K562 (cell line): ENCODE data around the gene PIK3CB. TPM values are rescaled to one million over a fixed set of nuclear protein-coding genes. Genes with fewer than 3 reads are reported as not detected.

Experiments
- ATAC-seq: fragments of 200-7000 bp; cut with Tn5 transposase; 3 replicates; pipeline ENCODE4 v1.9.1; 2020; ENCODE audit warnings: moderate library complexity
- BruUV-seq: library from RNA; stranded (reverse); fragments of 400-500 nt; replicated peaks from 2 replicates; lab custom pipeline; 2021; lab: Mats Ljungman, UMichigan
- CTCF ChIA-PET: fragments of 300-600 bp; formaldehyde crosslinking; extraction: SDS; loops from one replicate; lab custom pipeline; 2021; ENCODE audit warnings: low intra/inter-chr PET ratio; lab: Yijun Ruan, JAX
- POLR2A ChIA-PET: fragments of 300-600, 350-650 bp; sonication (Branson Sonifier 250); formaldehyde crosslinking; extraction: SDS; loops from one replicate; lab custom pipeline; 2021; ENCODE audit warnings: antibody characterized with exemption, inconsistent platforms; lab: Yijun Ruan, JAX
- DNase-seq, 4 experiments: peaks; one replicate each; pipeline versions ENCODE4 v3.0.0 to v3.0.0-alpha.2; 2011 to 2018; ENCODE audit warnings: low spot score in 3 of 4, mixed read lengths in 3 of 4; ENCODE audit errors: extremely low read depth in 1 of 4
- FAIRE-seq: peaks from 2 replicates; lab custom pipeline; 2011; peaks lifted over from hg19 to GRCh38; lab: Jason Lieb, UNC
- H2AFZ ChIP-seq: 2 replicates; pipeline ENCODE4 v1.6.0; 2011; ENCODE audit warnings: low read depth, low read length, control low read depth, inconsistent platforms
- H3K27ac ChIP-seq: fragments of 200-600 bp; 3 replicates; pipeline ENCODE4 v1.8.0; 2011; ENCODE audit warnings: low read depth, mild to moderate bottlenecking, control low read depth, inconsistent platforms, low read length, moderate library complexity, mixed read lengths; ENCODE audit errors: extremely low read depth
- H3K27me3 ChIP-seq, 2 experiments: fragments of 300-600 bp in 1 of 2; 2 replicates in 1 of 2; 3 replicates in 1 of 2; pipeline versions ENCODE4 v1.6.0 to v1.8.0; 2011; ENCODE audit warnings: inconsistent platforms in 2 of 2, low read length in 2 of 2, mild to moderate bottlenecking in 1 of 2, mixed read lengths in 1 of 2, moderate library complexity in 1 of 2; ENCODE audit not compliant: control insufficient read depth in 2 of 2, insufficient read depth in 2 of 2
- H3K36me3 ChIP-seq: fragments of 300-600 bp; 3 replicates; pipeline ENCODE4 v1.8.0; 2011; ENCODE audit warnings: mild to moderate bottlenecking, low read length, inconsistent platforms; ENCODE audit not compliant: control insufficient read depth, insufficient read depth
- H3K4me1 ChIP-seq, 2 experiments: fragments of 200-600 bp in 1 of 2; replicated peaks in 1 of 2; 2 replicates in 1 of 2; 3 replicates in 1 of 2; pipeline versions ENCODE4 v1.5.1 to v1.8.0; 2011; ENCODE audit warnings: inconsistent platforms in 2 of 2, low read length in 2 of 2, mild to moderate bottlenecking in 1 of 2, mixed read lengths in 1 of 2, moderate library complexity in 1 of 2; ENCODE audit not compliant: control insufficient read depth in 2 of 2, insufficient read depth in 2 of 2
- H3K4me2 ChIP-seq: 2 replicates; pipeline ENCODE4 v1.6.1; 2011; ENCODE audit warnings: low read length, control low read depth, inconsistent platforms, mixed read lengths; ENCODE audit not compliant: insufficient read depth
- H3K4me3 ChIP-seq: fragments of 200-600 bp; sonication (generic), shearing (Covaris generic); 2 replicates; pipeline ENCODE4 v1.5.1; 2016; ENCODE audit warnings: control low read depth, inconsistent platforms
- H3K79me2 ChIP-seq: fragments of 200-600 bp; 3 replicates; pipeline ENCODE4 v1.8.0; 2011; ENCODE audit warnings: low read length, inconsistent platforms; ENCODE audit not compliant: control insufficient read depth, insufficient read depth
- H3K9ac ChIP-seq, 2 experiments: 2 replicates each; pipeline versions ENCODE4 v1.6.0 to v1.6.1; 2011; ENCODE audit warnings: low read depth in 2 of 2, low read length in 2 of 2, control low read depth in 1 of 2, inconsistent platforms in 1 of 2, mild to moderate bottlenecking in 1 of 2, mixed read lengths in 1 of 2; ENCODE audit not compliant: insufficient read depth in 1 of 2
- H3K9me1 ChIP-seq: one replicate; pipeline ENCODE4 v1.6.0; 2011; ENCODE audit warnings: inconsistent platforms, mild to moderate bottlenecking, low read length, moderate library complexity; ENCODE audit not compliant: control insufficient read depth, insufficient read depth
- H3K9me3 ChIP-seq: replicated peaks from 2 replicates; pipeline ENCODE4 v1.5.1; 2011; ENCODE audit warnings: low read depth, low read length, inconsistent platforms; ENCODE audit not compliant: control insufficient read depth, insufficient read depth
- H4K20me1 ChIP-seq: replicated peaks from 2 replicates; pipeline ENCODE4 v1.6.1; 2011; ENCODE audit warnings: low read length, inconsistent platforms, mixed read lengths; ENCODE audit not compliant: control insufficient read depth, insufficient read depth
- CBFA2T3 ChIP-seq: fragments of 450-650 bp; IDR thresholded peaks from 2 replicates; pipeline ENCODE4 v1.6.1; 2017
- CREB1 ChIP-seq, 2 experiments: sonication (generic) in 1 of 2; formaldehyde crosslinking in 1 of 2; IDR thresholded peaks; 2 replicates each; pipeline versions ENCODE4 v1.6.1 to v1.8.0; 2012 to 2022; ENCODE audit warnings: inconsistent platforms in 1 of 2, mild to moderate bottlenecking in 1 of 2, missing genetic modification reagents in 1 of 2, moderate library complexity in 1 of 2
- FOXP1 ChIP-seq: sonication (generic); formaldehyde crosslinking; IDR thresholded peaks from 2 replicates; pipeline ENCODE4 v1.8.0; 2022; ENCODE audit warnings: mild to moderate bottlenecking, missing genetic modification reagents
- HDGF ChIP-seq: fragments of 450-650 bp; IDR thresholded peaks from 2 replicates; pipeline ENCODE4 v1.6.1; 2016
- MCM3 ChIP-seq: fragments of 450-650 bp; IDR thresholded peaks from 2 replicates; pipeline ENCODE4 v1.6.1; 2016
- MEIS2 ChIP-seq: fragments of 450-650 bp; IDR thresholded peaks from 2 replicates; pipeline ENCODE4 v1.6.1; 2014; ENCODE audit warnings: mild to moderate bottlenecking; ENCODE audit not compliant: partially characterized antibody
- PCBP2 ChIP-seq: fragments of 200-400 bp; formaldehyde crosslinking; IDR thresholded peaks from 2 replicates; pipeline ENCODE4 v1.6.1; 2018; ENCODE audit warnings: low read length, low read depth, mild to moderate bottlenecking, moderate library complexity; ENCODE audit not compliant: poor library complexity, severe bottlenecking
- RAD51 ChIP-seq: fragments of 450-650 bp; IDR thresholded peaks from 2 replicates; pipeline ENCODE4 v1.7.1; 2016; ENCODE audit warnings: low read depth, mild to moderate bottlenecking, borderline replicate concordance
- RBM15 ChIP-seq: fragments of 200-400 bp; formaldehyde crosslinking; IDR thresholded peaks from 2 replicates; pipeline ENCODE4 v1.6.1; 2018; ENCODE audit warnings: mild to moderate bottlenecking, low read length, moderate library complexity; ENCODE audit not compliant: insufficient read depth
- RFX1 ChIP-seq: fragments of 450-650 bp; IDR thresholded peaks from 2 replicates; pipeline ENCODE4 v1.6.1; 2016; ENCODE audit warnings: mild to moderate bottlenecking, moderate library complexity
- SMARCC2 ChIP-seq: fragments of 450-650 bp; IDR thresholded peaks from 2 replicates; pipeline ENCODE4 v1.6.1; 2017; ENCODE audit warnings: antibody characterized with exemption, moderate library complexity, mild to moderate bottlenecking, low read depth
- ZNF134 ChIP-seq: fragments of 250-450 bp; sonication (Bioruptor Pico); conservative IDR thresholded peaks from 2 replicates; pipeline ENCODE4 v1.4.0; 2020
- WGBS: fragments of 100-300 bp; shearing (Covaris generic); methylation state at CpG from one replicate; pipeline ENCODE4 v1.1.6; 2016; ENCODE audit warnings: low coverage, mixed read lengths; ENCODE audit not compliant: insufficient coverage; ENCODE audit errors: missing lambda C conversion rate; 5-methylcytosine and 5-hydroxymethylcytosine counted together
- in situ Hi-C: fragments of 300-500 bp; cut with MboI; formaldehyde crosslinking; loops from 4 replicates; pipeline ENCODE4 v1.15.0; 2018; ENCODE audit warnings: inconsistent platforms, mixed read lengths
- intact Hi-C: fragments of 100-400 bp; cut with micrococcal nuclease; formaldehyde crosslinking; loops from 2 replicates; pipeline ENCODE4 v1.14.2; 2022
- polyA plus RNA-seq, 8 experiments: library from polyadenylated mRNA; depleted of rRNA in 4 of 8; stranded (reverse) in 5 of 8; unstranded in 3 of 8; fragments of >200 nt; fragmentation: Nextera tagmentation in 2 of 8; fragmentation: Illumina TruSeq in 1 of 8; extraction: Ambion mirVana in 2 of 8; extraction: Trizol in 1 of 8; gene quantifications; 2 replicates each; pipeline versions ENCODE4 v1.2.1 to v1.2.3, GENCODE V29; 2011 to 2014; ENCODE audit warnings: inconsistent platforms in 1 of 8, missing spikeins in 1 of 8
- total RNA-seq, 7 experiments: library from RNA; depleted of rRNA in 6 of 7; stranded (reverse); fragments of >200 nt in 6 of 7; fragmentation: Illumina TruSeq in 2 of 7; extraction: Trizol in 2 of 7; gene quantifications; 2 replicates each; pipeline versions ENCODE4 v1.2.1 to v1.2.3, GENCODE V29; 2011 to 2021; ENCODE audit warnings: low replicate concordance in 1 of 7
- TF ChIP-seq, protein P1 (sequence below), 2 experiments: IDR thresholded peaks in 1 of 2; conservative IDR thresholded peaks in 1 of 2; 2 replicates each; pipeline ENCODE4 v1.6.1; 2016; ENCODE audit warnings: low read depth in 2 of 2, mild to moderate bottlenecking in 1 of 2, missing compliant biosample characterization in 1 of 2, missing genetic modification characterization in 1 of 2, moderate library complexity in 1 of 2
- TF ChIP-seq, protein P2 (sequence below): fragments of 450-650 bp; IDR thresholded peaks from 2 replicates; pipeline ENCODE4 v1.6.1; 2016

Gene PIK3CB
- total and polyA plus RNA-seq, 9 of the 15 experiments (the other 6 are each of a cell fraction or from before 2014, with no cell fraction given) = 15.3 to 62.6 (median 28.3) TPM

DNA sequence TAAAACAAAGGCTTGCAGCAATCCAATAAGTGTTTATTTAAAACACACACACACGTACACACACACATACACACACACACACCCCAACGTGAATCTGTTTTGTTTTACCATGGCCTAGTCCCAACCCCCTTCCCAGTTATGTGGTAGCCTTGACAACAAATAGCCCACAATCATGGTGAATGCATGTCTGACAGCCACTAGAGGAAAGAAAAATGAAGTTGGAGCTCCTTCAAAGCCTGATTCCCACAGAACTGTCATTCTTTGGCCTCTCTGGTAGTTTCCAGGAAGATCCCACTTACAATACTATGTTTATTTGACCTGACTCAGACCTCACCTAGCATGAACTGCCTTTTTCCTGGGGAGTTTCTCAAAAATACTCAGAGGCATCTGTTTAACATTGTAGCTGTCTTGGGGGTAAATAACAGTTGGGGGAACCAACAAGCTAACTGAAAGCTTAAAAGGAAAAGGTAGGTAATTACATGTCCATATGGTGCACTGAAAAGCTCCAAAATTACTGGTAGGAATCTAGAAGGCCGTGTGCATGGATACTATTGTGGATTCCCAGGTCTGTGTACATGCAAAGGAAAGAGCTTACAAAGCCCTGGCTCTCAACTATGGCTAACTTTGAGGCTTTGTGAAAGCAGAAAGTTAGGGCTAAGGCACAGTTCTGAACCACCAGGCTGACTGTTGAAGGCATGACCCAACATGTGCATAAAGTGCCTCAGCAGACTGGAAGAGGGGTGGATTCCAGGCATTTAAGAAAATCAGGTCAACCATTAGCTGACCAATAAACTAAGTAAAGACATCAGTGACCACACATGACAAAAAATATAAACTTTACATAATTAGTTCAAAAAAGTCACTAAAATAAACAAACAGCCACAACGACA is 160.8 kb downstream of the PIK3CB start:
- no TSS peak for BruUV-seq

More for the DNA sequence above, 160.8 kb downstream of the PIK3CB start:
- Histone ChIP-seq H3K9me1 (no peaks in the 10 kb centered on the region), H3K9ac (no peak overlapping the region), H3K27ac (peak overlapping the region; percentile 47; the same call in 2 of the 3 replicates), H3K27me3 (no peaks in the 10 kb centered on the region), H3K4me3 (no peak overlapping the region), H3K79me2 (peaks cover 17% of the 10 kb centered on the region; the same call in 1 of the 3 replicates), H3K4me1 (peaks cover 0 to 7% of the 10 kb centered on the region in 2 experiments; a peak in 1 of 5 replicates), H3K36me3 (peaks cover 84% of the 10 kb centered on the region), H2AFZ (no peak overlapping the region), H3K4me2 (no peak overlapping the region), H4K20me1 (no peaks in the 10 kb centered on the region), H3K9me3 (peaks cover 19% of the 10 kb centered on the region)
- WGBS = 72% methylated on average over 4 of the region's 4 CpGs
- POLR2A ChIA-PET = interaction anchor here (0.6 to 1.9 kb wide), 3 partner anchors 10 to 20 kb away, joined by 3 to 11 read pairs (median 4); no protein-coding TSS in a partner anchor
- CTCF ChIA-PET = no interaction called here
- TF ChIP-seq CBFA2T3 = no peak
- TF ChIP-seq RFX1 = peak; percentile 72
- TF ChIP-seq ZNF134 (CRISPR knock-in tag) = no peak
- no peak for TF ChIP-seq PCBP2
- TF ChIP-seq, protein P1, sequence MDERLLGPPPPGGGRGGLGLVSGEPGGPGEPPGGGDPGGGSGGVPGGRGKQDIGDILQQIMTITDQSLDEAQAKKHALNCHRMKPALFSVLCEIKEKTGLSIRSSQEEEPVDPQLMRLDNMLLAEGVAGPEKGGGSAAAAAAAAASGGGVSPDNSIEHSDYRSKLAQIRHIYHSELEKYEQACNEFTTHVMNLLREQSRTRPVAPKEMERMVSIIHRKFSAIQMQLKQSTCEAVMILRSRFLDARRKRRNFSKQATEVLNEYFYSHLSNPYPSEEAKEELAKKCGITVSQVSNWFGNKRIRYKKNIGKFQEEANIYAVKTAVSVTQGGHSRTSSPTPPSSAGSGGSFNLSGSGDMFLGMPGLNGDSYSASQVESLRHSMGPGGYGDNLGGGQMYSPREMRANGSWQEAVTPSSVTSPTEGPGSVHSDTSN (CRISPR knock-in tag; IDR thresholded peaks at IDR 0.05; ENCODE audit: low read depth) = no peak
- TF ChIP-seq, protein P1 (tag; conservative IDR thresholded peaks at IDR 0.05; ENCODE audit: low read depth) = peak; percentile 42; the same call in 1 of the 2 replicates
- TF ChIP-seq RAD51 = no peak
- TF ChIP-seq RBM15 = no peak
- no peak for TF ChIP-seq CREB1 (IDR thresholded peaks at IDR 0.05)
- no peak for TF ChIP-seq CREB1 (CRISPR knock-in tag; IDR thresholded peaks at IDR 0.05)
- no peak for TF ChIP-seq MCM3
- TF ChIP-seq, protein P2, sequence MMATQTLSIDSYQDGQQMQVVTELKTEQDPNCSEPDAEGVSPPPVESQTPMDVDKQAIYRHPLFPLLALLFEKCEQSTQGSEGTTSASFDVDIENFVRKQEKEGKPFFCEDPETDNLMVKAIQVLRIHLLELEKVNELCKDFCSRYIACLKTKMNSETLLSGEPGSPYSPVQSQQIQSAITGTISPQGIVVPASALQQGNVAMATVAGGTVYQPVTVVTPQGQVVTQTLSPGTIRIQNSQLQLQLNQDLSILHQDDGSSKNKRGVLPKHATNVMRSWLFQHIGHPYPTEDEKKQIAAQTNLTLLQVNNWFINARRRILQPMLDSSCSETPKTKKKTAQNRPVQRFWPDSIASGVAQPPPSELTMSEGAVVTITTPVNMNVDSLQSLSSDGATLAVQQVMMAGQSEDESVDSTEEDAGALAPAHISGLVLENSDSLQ = peak; percentile 42
- TF ChIP-seq HDGF = no peak
- no peak for TF ChIP-seq FOXP1 (CRISPR knock-in tag)
- no peak for TF ChIP-seq SMARCC2
- TF ChIP-seq MEIS2 = peak; percentile 36
- peak in 1 of 4 experiments; percentile 18 for DNase-seq
- in situ Hi-C loops (no loop called here), intact Hi-C loops (no loop called here)
- peak; percentile 67 for FAIRE-seq
- peak; percentile 71 for ATAC-seq
